ENCODE data around the gene WNT9A.

- no peak for TF ChIP-seq CTCF (IDR thresholded peaks at IDR 0.05; ENCODE audit: poor library complexity, severe bottlenecking)
- TF ChIP-seq EZH2 (IDR thresholded peaks at IDR 0.05; ENCODE audit: borderline replicate concordance, insufficient read depth, low read length, poor library complexity, severe bottlenecking), result no peak
- TF ChIP-seq EP300 (conservative IDR thresholded peaks at IDR 0.05; ENCODE audit: poor library complexity, severe bottlenecking), result no peak
- TF ChIP-seq RAD21 (conservative IDR thresholded peaks at IDR 0.05), result no peak
- no peak for TF ChIP-seq POLR2AphosphoS5 (IDR thresholded peaks at IDR 0.05)
- TF ChIP-seq TAF1 (IDR thresholded peaks at IDR 0.05; ENCODE audit: low read depth), result no peak
- no peak for TF ChIP-seq REST (IDR thresholded peaks at IDR 0.05; ENCODE audit: borderline replicate concordance)
- no peak for TF ChIP-seq MXI1 (conservative IDR thresholded peaks at IDR 0.05; ENCODE audit: poor library complexity, severe bottlenecking)
These were observed 26.1 kb downstream of the WNT9A start for GRCh38 chr1:227921461-227922185.

All from neural cell (in vitro differentiated cells).